ENCODE results near the gene PAQR4.
A peak's percentile ranks its signal among the peaks of the same experiment; 100 is the strongest.

PAQR4 gene

DNA sequence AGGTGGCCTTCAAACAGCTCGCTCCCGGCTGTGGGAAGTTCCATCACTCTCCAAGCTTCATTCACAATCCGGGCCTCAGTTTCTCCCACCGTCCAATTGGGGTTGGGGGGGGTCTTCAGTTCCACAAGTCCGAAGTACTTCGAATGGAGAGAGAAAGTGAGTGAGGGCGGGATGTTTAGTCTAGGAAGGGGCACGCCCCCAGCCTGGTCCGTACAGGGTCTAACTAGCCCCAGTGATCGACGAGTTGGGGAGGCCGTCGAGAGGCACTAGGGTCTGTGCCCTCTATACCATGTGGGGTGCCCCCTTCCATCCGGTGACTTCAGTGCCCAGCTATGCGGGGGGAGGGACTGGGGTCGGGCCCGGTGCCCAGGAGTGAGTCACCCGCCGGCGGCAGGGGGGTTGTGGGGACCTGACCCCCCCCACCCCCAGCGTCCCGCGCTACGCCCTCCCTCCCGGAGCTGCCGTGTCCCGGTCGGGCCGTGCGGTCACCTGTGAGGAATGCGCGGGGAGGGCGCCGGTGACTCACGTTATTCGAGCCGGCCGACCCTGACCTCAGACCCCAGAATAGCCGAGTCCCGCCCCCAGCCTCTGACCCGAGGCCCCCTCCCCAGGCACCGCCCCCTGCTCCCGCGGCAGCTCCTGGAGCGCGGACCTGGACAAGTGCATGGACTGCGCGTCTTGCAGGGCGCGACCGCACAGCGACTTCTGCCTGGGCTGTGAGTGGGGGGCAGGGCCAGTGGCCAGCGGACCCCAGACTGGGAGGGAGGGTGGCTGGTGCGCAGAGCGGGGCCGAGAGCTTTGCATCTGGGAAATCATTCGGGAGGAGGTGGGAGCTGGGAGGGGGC lies 51.7 kb downstream of the PAQR4 start (continued):
- peak; percentile 49 for TF ChIP-seq ZNF335 (tag by site-specific recombination; conservative IDR thresholded peaks at IDR 0.05)
- TF ChIP-seq, protein P1, sequence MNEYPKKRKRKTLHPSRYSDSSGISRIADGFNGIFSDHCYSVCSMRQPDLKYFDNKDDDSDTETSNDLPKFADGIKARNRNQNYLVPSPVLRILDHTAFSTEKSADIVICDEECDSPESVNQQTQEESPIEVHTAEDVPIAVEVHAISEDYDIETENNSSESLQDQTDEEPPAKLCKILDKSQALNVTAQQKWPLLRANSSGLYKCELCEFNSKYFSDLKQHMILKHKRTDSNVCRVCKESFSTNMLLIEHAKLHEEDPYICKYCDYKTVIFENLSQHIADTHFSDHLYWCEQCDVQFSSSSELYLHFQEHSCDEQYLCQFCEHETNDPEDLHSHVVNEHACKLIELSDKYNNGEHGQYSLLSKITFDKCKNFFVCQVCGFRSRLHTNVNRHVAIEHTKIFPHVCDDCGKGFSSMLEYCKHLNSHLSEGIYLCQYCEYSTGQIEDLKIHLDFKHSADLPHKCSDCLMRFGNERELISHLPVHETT (tag by site-specific recombination; IDR thresholded peaks at IDR 0.05): peak; percentile 97
- TF ChIP-seq, protein P2, sequence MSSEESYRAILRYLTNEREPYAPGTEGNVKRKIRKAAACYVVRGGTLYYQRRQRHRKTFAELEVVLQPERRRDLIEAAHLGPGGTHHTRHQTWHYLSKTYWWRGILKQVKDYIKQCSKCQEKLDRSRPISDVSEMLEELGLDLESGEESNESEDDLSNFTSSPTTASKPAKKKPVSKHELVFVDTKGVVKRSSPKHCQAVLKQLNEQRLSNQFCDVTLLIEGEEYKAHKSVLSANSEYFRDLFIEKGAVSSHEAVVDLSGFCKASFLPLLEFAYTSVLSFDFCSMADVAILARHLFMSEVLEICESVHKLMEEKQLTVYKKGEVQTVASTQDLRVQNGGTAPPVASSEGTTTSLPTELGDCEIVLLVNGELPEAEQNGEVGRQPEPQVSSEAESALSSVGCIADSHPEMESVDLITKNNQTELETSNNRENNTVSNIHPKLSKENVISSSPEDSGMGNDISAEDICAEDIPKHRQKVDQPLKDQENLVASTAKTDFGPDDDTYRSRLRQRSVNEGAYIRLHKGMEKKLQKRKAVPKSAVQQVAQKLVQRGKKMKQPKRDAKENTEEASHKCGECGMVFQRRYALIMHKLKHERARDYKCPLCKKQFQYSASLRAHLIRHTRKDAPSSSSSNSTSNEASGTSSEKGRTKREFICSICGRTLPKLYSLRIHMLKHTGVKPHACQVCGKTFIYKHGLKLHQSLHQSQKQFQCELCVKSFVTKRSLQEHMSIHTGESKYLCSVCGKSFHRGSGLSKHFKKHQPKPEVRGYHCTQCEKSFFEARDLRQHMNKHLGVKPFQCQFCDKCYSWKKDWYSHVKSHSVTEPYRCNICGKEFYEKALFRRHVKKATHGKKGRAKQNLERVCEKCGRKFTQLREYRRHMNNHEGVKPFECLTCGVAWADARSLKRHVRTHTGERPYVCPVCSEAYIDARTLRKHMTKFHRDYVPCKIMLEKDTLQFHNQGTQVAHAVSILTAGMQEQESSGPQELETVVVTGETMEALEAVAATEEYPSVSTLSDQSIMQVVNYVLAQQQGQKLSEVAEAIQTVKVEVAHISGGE (tag by site-specific recombination; conservative IDR thresholded peaks at IDR 0.05; ENCODE audit: low read depth): no peak
- TF ChIP-seq ZNF169 (tag by site-specific recombination; IDR thresholded peaks at IDR 0.05): no peak
- peak; percentile 90 for TF ChIP-seq ZXDB (tag by site-specific recombination; IDR thresholded peaks at IDR 0.05)
- TF ChIP-seq GLIS1 (tag by site-specific recombination; IDR thresholded peaks at IDR 0.05): peak; percentile 98
- TF ChIP-seq ZNF843 (tag by site-specific recombination; IDR thresholded peaks at IDR 0.05): peak; percentile 76
- no peak for TF ChIP-seq ZNF830 (tag by site-specific recombination; IDR thresholded peaks at IDR 0.05; ENCODE audit: low read depth)
- TF ChIP-seq ZNF324 (tag by site-specific recombination; IDR thresholded peaks at IDR 0.05): peak; percentile 96
- no peak for TF ChIP-seq ZNF16 (tag by site-specific recombination; IDR thresholded peaks at IDR 0.05; ENCODE audit: low read depth)
- no peak for TF ChIP-seq ZNF701 (tag by site-specific recombination; IDR thresholded peaks at IDR 0.05)
- TF ChIP-seq ZNF747 (tag by site-specific recombination; IDR thresholded peaks at IDR 0.05): no peak
- no peak for TF ChIP-seq YY2 (tag by site-specific recombination; IDR thresholded peaks at IDR 0.05)
- no peak for TF ChIP-seq ZNF423 (tag by site-specific recombination; IDR thresholded peaks at IDR 0.05)
- TF ChIP-seq ZNF354C (tag by site-specific recombination; IDR thresholded peaks at IDR 0.05; ENCODE audit: borderline replicate concordance, low read depth): no peak
- no peak for TF ChIP-seq ZNF248 (tag by site-specific recombination; IDR thresholded peaks at IDR 0.05)
- TF ChIP-seq, protein P3, sequence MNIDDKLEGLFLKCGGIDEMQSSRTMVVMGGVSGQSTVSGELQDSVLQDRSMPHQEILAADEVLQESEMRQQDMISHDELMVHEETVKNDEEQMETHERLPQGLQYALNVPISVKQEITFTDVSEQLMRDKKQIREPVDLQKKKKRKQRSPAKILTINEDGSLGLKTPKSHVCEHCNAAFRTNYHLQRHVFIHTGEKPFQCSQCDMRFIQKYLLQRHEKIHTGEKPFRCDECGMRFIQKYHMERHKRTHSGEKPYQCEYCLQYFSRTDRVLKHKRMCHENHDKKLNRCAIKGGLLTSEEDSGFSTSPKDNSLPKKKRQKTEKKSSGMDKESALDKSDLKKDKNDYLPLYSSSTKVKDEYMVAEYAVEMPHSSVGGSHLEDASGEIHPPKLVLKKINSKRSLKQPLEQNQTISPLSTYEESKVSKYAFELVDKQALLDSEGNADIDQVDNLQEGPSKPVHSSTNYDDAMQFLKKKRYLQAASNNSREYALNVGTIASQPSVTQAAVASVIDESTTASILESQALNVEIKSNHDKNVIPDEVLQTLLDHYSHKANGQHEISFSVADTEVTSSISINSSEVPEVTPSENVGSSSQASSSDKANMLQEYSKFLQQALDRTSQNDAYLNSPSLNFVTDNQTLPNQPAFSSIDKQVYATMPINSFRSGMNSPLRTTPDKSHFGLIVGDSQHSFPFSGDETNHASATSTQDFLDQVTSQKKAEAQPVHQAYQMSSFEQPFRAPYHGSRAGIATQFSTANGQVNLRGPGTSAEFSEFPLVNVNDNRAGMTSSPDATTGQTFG (tag by site-specific recombination; IDR thresholded peaks at IDR 0.05; ENCODE audit: borderline replicate concordance): 0 out of 2 replicates have a peak, but pooled peaks have one; percentile 17
- TF ChIP-seq ZNF19 (tag by site-specific recombination; IDR thresholded peaks at IDR 0.05; ENCODE audit: low read depth): no peak
- no peak for TF ChIP-seq ZNF501 (tag by site-specific recombination; IDR thresholded peaks at IDR 0.05)
- TF ChIP-seq ZNF426 (tag by site-specific recombination; IDR thresholded peaks at IDR 0.05): no peak
- TF ChIP-seq ZNF707 (tag by site-specific recombination; IDR thresholded peaks at IDR 0.05): no peak
- no peak for TF ChIP-seq ZNF292 (tag by site-specific recombination; IDR thresholded peaks at IDR 0.05; ENCODE audit: borderline replicate concordance, low read depth)
- no peak for TF ChIP-seq ZNF174 (tag by site-specific recombination; IDR thresholded peaks at IDR 0.05)
- TF ChIP-seq, protein P4, sequence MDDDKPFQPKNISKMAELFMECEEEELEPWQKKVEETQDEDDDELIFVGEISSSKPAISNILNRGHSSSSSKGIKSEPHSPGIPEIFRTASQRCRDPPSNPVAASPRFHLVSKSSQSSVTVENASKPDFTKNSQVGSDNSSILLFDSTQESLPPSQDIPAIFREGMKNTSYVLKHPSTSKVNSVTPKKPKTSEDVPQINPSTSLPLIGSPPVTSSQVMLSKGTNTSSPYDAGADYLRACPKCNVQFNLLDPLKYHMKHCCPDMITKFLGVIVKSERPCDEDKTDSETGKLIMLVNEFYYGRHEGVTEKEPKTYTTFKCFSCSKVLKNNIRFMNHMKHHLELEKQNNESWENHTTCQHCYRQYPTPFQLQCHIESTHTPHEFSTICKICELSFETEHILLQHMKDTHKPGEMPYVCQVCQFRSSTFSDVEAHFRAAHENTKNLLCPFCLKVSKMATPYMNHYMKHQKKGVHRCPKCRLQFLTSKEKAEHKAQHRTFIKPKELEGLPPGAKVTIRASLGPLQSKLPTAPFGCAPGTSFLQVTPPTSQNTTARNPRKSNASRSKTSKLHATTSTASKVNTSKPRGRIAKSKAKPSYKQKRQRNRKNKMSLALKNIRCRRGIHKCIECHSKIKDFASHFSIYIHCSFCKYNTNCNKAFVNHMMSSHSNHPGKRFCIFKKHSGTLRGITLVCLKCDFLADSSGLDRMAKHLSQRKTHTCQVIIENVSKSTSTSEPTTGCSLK (tag by site-specific recombination; IDR thresholded peaks at IDR 0.05): no peak
- TF ChIP-seq MYNN (tag by site-specific recombination; IDR thresholded peaks at IDR 0.05; ENCODE audit: borderline replicate concordance): no peak
- TF ChIP-seq, protein P5, sequence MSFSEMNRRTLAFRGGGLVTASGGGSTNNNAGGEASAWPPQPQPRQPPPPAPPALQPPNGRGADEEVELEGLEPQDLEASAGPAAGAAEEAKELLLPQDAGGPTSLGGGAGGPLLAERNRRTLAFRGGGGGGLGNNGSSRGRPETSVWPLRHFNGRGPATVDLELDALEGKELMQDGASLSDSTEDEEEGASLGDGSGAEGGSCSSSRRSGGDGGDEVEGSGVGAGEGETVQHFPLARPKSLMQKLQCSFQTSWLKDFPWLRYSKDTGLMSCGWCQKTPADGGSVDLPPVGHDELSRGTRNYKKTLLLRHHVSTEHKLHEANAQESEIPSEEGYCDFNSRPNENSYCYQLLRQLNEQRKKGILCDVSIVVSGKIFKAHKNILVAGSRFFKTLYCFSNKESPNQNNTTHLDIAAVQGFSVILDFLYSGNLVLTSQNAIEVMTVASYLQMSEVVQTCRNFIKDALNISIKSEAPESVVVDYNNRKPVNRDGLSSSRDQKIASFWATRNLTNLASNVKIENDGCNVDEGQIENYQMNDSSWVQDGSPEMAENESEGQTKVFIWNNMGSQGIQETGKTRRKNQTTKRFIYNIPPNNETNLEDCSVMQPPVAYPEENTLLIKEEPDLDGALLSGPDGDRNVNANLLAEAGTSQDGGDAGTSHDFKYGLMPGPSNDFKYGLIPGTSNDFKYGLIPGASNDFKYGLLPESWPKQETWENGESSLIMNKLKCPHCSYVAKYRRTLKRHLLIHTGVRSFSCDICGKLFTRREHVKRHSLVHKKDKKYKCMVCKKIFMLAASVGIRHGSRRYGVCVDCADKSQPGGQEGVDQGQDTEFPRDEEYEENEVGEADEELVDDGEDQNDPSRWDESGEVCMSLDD (tag by site-specific recombination; IDR thresholded peaks at IDR 0.05): peak; percentile 97
- TF ChIP-seq KLF9 (tag by site-specific recombination; IDR thresholded peaks at IDR 0.05; ENCODE audit: low read depth): peak; percentile 89

Measured in HEK293 (cell line).